WTC11 (cell line): ENCODE measurements around the gene RMND5A.

Experiments used
- ESRRA ChIP-seq: sonication (generic); formaldehyde crosslinking; IDR thresholded peaks from 2 replicates; pipeline ENCODE4 v1.8.1; 2022; ENCODE audit warnings: mild to moderate bottlenecking, missing genetic modification reagents, borderline replicate concordance
- NR3C1 ChIP-seq: sonication (generic); formaldehyde crosslinking; conservative IDR thresholded peaks from 2 replicates; pipeline ENCODE4 v1.8.1; 2023; ENCODE audit warnings: low read depth, mild to moderate bottlenecking, missing genetic modification reagents
- USF1 ChIP-seq: sonication (generic); formaldehyde crosslinking; IDR thresholded peaks from 2 replicates; pipeline ENCODE4 v1.8.0; 2022; ENCODE audit warnings: mild to moderate bottlenecking, missing genetic modification reagents
- ZNF121 ChIP-seq: sonication (generic); formaldehyde crosslinking; IDR thresholded peaks from 2 replicates; pipeline ENCODE4 v1.8.0; 2023; ENCODE audit warnings: missing genetic modification reagents
- ZSCAN18 ChIP-seq: fragments of 250-450 bp; sonication (Bioruptor Pico); IDR thresholded peaks from 2 replicates; pipeline ENCODE4 v2.1.2; 2022; ENCODE audit warnings: mild to moderate bottlenecking, moderate library complexity

GRCh38 chr2:86821306-86821705, 101.2 kb downstream of the RMND5A start:
- TF ChIP-seq USF1 (CRISPR knock-in tag) (no peak), ESRRA (CRISPR knock-in tag) (no peak), ZSCAN18 (CRISPR knock-in tag) (no peak), NR3C1 (CRISPR knock-in tag) (no peak), ZNF121 (no peak)
